Smooth muscle cell of the umbilical artery (primary cell): ENCODE data around the gene PAGR1. TPM values are rescaled to one million over a fixed set of nuclear protein-coding genes. Genes with fewer than 3 reads are reported as not detected.

ENCODE experiments used
- total RNA-seq: library from RNA; depleted of rRNA; stranded (reverse); fragments of >200 nt; gene quantifications from 2 replicates; pipeline ENCODE4 v1.2.3, GENCODE V29; 2014

Gene PAGR1
- 16.3 and 18.1 TPM in 2 replicates for total RNA-seq

DNA sequence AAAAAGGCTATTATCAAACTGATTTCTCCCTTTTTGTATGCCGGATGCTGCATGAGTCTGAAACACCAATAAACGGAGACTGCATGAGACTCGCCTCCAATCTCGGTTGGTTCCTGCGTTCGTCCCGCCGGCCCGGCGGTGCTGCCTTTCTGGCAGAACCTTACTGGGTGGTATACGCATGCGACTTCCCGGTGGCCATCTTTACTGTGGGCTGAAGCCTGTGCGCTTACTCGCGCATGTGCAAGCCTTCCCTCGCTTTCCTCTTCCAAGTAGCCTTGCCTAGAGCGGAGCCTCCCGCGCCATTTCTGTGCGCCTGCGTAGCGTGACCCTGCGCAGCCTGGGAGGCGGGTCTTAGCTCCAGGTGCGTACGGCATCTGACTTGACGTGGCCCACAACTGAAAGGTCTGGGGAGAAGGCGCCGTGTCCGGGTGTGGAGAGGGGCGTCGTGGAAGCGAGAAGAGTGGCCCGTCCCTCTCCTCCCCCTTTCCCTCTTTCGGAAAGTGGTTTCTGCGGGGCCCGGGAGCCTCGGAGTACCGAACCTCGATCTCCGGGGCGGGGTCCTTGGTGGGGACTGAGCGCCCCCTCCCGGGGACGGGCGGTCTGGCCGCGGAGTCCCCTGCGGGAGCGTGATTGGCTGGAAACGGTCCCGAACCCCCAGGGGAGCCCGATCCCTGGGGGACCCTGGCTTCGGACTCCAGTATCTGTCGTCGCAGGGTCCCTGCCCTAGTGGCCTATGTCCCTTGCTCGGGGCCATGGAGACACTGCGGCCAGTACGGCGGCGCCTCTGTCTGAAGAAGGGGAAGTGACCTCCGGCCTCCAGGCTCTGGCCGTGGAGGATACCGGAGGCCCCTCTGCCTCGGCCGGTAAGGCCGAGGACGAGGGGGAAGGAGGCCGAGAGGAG, at the start of gene PAGR1:
TSS of gene PAGR1 (plus strand) at position 360 of the 901 bp plus-strand sequence. CDS start at position 734, 374 bp downstream.

DNA sequence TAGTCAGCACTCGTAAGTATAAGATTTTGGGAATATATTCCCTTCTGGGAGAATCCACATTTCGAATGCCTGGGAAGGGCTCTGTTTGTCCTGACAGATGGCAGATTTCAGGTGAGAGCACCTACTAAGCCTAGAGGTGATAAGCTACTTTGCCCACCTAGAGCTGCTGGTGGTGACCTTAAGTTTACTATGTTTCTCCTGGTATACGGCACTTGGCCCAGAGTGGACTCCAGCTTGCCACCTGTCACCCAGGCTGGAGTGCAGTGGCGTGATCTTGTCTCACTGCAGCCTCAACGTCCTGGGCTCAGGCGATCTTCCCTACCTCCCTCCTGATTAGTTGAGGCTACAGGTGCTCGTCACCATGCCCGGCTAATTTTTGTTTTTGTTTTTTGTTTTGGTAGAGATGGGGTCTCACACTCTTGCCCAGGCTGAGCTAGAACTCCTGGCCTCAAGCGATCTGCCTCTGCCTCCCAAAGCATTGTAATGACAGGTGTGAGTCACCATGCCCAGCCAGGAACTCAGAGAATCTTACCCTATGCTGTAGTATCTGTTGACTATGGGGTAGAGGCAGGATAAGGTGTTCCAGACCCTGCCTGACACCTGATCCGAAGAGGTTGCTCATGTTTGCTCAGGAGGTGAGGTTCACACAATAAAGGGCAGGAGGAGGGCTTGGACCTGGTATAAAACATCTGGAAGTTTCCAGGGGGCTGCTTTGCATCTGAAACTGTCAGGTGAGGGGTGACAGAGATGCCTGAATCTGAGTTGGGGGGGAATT, 38.2 kb upstream of the PAGR1 start, which contains the start of gene ZG16:
TSS of gene ZG16 (plus strand) at position 681 of the 775 bp plus-strand sequence. CDS start 1,011 bp downstream, outside the sequence.

DNA sequence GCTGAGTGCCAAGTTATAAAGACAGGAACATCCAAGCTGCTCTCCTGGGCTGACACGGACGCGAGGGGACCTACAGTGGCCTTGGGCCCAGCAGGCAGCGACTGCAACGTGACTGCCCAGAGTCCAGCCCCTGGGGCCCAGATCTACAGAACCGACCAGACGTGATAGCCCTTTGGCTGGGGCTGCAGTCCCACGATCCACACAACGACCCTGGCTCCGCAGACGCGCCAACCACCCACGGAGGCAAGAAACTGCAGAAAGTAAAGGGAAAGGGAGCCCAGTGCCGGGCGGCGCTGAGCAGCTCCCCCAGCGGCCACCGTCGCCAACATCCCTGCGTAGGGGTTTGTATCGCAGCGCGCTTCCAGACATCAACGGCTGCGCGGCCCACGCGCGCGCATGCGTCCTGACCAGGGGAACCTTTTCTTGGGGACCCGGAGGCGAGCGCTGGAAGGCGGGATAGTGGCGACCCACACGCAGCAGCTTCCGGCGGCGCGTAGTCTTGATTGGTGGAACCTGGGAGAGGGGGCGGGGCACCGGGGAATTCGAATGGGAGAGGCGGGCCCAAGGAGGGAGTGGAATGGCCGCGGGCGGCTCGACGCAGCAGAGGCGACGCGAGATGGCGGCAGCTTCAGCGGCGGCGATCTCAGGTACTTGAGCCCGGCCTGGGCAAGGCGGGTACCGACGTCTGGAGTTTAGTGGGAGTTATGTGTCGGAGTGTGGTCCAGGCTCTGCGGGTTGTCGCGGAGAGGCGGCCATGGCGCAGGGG, 25.6 kb upstream of the PAGR1 start, which contains the start of gene KIF22:
TSS of gene KIF22 (plus strand) at position 569 of the 766 bp plus-strand sequence. CDS start at position 578, 9 bp downstream.

DNA sequence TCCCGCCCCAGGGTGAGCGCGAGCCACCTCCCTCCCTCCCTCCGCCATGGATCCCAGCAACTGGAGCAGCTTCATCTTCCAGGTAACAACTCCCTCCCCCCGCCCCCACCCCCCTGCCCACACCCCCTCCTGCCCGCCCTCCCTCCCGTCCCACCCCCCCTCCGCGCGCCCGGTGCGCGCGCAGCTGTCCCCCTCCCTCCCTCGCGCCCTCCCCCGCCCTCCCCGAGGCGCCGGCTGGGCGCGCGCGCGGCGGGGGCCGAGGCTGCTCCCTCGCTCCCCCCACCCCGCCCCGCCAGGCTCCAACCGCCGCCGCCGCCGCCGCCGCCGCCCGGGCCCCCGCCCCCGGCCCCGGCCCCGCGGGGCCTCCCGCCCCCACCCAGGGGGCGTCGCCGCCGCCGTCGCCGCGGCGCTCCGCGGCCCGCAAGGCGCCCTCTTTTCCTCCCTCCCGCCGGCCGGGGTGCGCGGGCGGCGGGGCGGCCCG, 9.8 kb upstream of the PAGR1 start, which contains the start of gene MAZ:
TSS of gene MAZ (plus strand) at position 431 of the 481 bp plus-strand sequence. CDS start 173 bp downstream, outside the sequence.

DNA sequence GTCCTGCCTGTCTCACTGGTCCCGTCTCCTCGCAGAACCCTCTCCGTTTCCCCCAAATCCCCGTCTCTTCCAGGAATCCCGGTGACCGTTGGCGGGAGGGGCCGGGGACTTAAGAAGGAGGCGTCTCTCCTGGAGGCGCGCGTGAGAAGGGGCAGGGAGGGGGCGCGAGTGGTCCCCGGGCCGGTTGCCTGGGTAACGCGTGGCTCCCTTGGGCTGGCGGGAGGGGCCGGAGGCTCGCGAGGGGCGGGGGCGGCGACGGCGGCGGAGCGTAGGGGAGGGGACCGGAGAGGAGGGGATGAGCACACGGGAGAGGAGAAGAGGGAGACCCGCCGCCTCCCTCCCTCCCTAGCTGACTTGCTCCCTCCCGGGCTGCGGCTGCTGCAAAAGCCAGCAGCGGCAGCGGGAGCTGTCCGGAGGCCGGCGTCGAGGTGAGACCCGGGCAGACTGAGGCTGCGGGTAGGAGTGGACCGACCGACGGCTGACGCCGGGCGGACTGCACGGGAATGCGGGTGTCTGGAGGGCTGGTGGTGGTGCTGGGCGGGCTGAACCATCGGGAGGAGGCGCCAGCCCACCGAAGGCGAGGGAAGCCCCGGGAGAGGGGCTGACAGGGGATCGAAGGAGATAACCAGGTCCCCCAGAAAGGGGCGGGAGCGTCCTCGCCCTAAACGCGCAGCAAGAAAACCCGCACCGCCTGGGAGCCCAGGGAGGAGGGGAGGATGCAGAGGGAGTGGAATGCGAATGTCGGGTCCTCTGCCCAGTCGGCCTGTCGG, 3.9 kb upstream of the PAGR1 start, which contains the start of gene PRRT2:
TSS of gene PRRT2 (plus strand) at position 298 of the 770 bp plus-strand sequence. CDS start 862 bp downstream, outside the sequence.

DNA sequence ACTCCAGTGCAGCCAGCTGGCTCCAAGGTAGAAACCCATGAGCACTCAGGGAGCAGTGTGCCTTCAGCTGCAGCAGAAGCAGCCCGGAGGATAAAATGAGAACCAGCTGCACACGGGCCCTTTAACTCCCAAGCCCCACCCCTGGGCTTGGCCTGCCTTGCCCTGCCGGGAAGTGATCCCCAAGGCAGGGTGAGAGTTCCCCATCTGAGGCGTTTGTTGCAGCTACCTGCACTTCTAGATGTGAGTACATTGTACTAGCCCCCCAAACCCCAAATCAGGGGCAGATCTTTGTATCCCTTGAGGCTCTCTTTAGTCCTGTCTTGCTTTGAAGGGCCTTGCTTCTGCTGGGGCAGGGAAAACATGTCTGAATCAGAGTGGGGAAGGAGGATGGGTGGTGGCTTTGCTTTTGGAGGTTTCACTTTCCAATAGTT, 4.3 kb downstream of the PAGR1 start, which contains the start of gene MVP:
TSS of gene MVP (plus strand) at position 192 of the 431 bp plus-strand sequence. CDS start 10,088 bp downstream, outside the sequence.

DNA sequence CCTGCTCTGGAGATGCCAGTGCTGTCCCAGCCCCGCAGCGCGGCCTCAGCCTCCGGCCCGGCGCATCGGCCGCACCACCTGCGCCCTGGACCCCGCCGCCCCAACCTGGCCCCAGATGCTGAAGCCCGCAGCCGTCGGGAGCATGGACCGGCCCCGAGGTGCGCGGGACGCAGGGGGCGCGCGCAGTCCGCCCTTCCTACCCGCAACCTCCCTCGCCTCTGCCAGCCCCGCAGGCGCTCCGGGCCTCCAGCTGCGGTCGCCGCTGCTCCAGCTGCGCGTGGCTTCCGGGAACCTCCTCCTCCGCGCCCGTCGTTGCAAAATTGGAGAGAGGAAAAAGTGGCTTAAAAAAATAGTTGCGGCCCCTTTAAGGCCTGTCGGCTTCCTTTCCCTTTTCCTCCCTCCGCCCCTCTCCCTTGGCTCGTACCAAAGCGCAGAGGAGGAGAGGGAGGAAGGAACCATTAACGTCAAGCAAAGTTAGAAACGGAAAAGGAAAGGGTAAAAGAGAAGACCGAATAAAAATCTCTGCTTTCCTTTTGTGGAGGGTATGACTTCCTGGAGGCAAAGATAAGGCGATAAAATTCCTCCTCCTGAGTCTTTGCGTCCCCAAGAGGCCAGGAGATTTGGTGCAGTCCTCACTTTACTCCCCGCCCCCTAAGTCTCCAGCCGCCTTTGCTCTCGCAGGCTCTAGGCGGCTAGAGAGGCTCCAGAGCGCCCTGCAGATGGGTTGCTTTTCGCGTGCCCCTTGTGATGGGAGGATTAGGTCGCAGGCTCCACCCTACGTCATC, 47.1 kb downstream of the PAGR1 start, which contains the start of gene CDIPT:
TSS of gene CDIPT (minus strand) at position 343 of the 785 bp plus-strand sequence. CDS start 369 bp downstream, outside the sequence.

Other genes starting within 250 kb of the PAGR1 start
- not detected in 2 replicates for gene SPN, start 152.9 kb upstream of the PAGR1 start, total RNA-seq
- gene QPRT, start 137.0 kb upstream of the PAGR1 start, total RNA-seq: 31.1 and 57.9 TPM in 2 replicates
- gene C16orf54, start 70.2 kb upstream of the PAGR1 start, total RNA-seq: not detected in 2 replicates
- not detected in 2 replicates for gene ZG16, start 37.9 kb upstream of the PAGR1 start, total RNA-seq
- 9.8 and 33.5 TPM in 2 replicates for gene KIF22, start 25.4 kb upstream of the PAGR1 start, total RNA-seq
- gene MAZ, start 9.6 kb upstream of the PAGR1 start, total RNA-seq: 89.4 and 125 TPM in 2 replicates
- gene PRRT2, start 4.0 kb upstream of the PAGR1 start, total RNA-seq: 1.2 and 4.4 TPM in 2 replicates
- gene MVP, start 4.3 kb downstream of the PAGR1 start, total RNA-seq: 209 and 363 TPM in 2 replicates
- gene CDIPT, start 47.1 kb downstream of the PAGR1 start, total RNA-seq: 69.5 and 81.7 TPM in 2 replicates
- 18.4 and 37.0 TPM in 2 replicates for gene SEZ6L2, start 83.4 kb downstream of the PAGR1 start, total RNA-seq
- 8.0 and 12.5 TPM in 2 replicates for gene ASPHD1, start 84.3 kb downstream of the PAGR1 start, total RNA-seq
- gene KCTD13, start 110.1 kb downstream of the PAGR1 start, total RNA-seq: 12.5 and 14.3 TPM in 2 replicates
- gene TMEM219, start 145.9 kb downstream of the PAGR1 start, total RNA-seq: 63.9 and 76.0 TPM in 2 replicates
- gene TAOK2, start 157.7 kb downstream of the PAGR1 start, total RNA-seq: 53.4 and 72.9 TPM in 2 replicates
- gene HIRIP3, start 179.5 kb downstream of the PAGR1 start, total RNA-seq: 4.8 and 5.0 TPM in 2 replicates
- 16.9 and 20.3 TPM in 2 replicates for gene INO80E, start 180.1 kb downstream of the PAGR1 start, total RNA-seq
- gene DOC2A, start 194.9 kb downstream of the PAGR1 start, total RNA-seq: 0.42 TPM in 1 of 2 replicates, not detected in the other
- gene C16orf92, start 207.0 kb downstream of the PAGR1 start, total RNA-seq: not detected in 2 replicates
- gene TLCD3B, start 215.1 kb downstream of the PAGR1 start, total RNA-seq: under 0.01 and 0.09 TPM in 2 replicates
- 559 and 1,105 TPM in 2 replicates for gene ALDOA, start 249.6 kb downstream of the PAGR1 start, total RNA-seq